CD4-positive, alpha-beta T cell (primary cell): ENCODE measurements around the gene C10orf71. TPM values are rescaled to one million over a fixed set of nuclear protein-coding genes. Genes with fewer than 3 reads are reported as not detected.

Experiments used
- ATAC-seq: fragments of 200-7000 bp; cut with Tn5 transposase; one replicate; pipeline ENCODE4 v1.10.0; 2022; ENCODE audit warnings: mild to moderate bottlenecking; ENCODE audit not compliant: poor library complexity
- CTCF ChIA-PET: fragments of 350-600 bp; sonication (Branson Sonifier 250); formaldehyde crosslinking; loops from one replicate; lab custom pipeline; 2021; ENCODE audit warnings: antibody characterized with exemption, inconsistent platforms; lab: Charles Lee
- POLR2A ChIA-PET: fragments of 350-600 bp; sonication (Branson Sonifier 250); formaldehyde crosslinking; loops from one replicate; lab custom pipeline; 2021; ENCODE audit warnings: antibody characterized with exemption, inconsistent platforms; lab: Charles Lee
- DNase-seq, 14 experiments: peaks; one replicate each; pipeline ENCODE4 v3.0.0-alpha.2; 2013 to 2020; ENCODE audit warnings: mixed read lengths in 2 of 14
- H3K27ac ChIP-seq, 2 donors: one replicate each; pipeline versions ENCODE4 v1.5.1 to v1.7.0; 2013; ENCODE audit warnings: low read length in 2 of 2, low read depth in 1 of 2, mild to moderate bottlenecking in 1 of 2
- H3K27me3 ChIP-seq, 2 experiments: 1 replicate in 1 of 2; 2 replicates in 1 of 2; pipeline versions ENCODE4 v1.6.1 to v1.7.0; 2013; ENCODE audit warnings: low read length in 2 of 2, control low read depth in 1 of 2, mild to moderate bottlenecking in 1 of 2, moderate library complexity in 1 of 2; ENCODE audit not compliant: insufficient read depth in 2 of 2, control insufficient read depth in 1 of 2
- H3K36me3 ChIP-seq: one replicate; pipeline ENCODE4 v1.6.1; 2013; ENCODE audit warnings: low read length, control low read depth; ENCODE audit not compliant: insufficient read depth
- H3K4me1 ChIP-seq: one replicate; pipeline ENCODE4 v1.6.1; 2013; ENCODE audit warnings: low read length, control low read depth; ENCODE audit not compliant: insufficient read depth
- H3K4me3 ChIP-seq: one replicate; pipeline ENCODE4 v1.5.1; 2013; ENCODE audit warnings: mild to moderate bottlenecking, low read length, moderate library complexity
- H3K9me3 ChIP-seq, 2 experiments: 1 replicate in 1 of 2; 2 replicates in 1 of 2; pipeline versions ENCODE4 v1.6.1 to v1.7.0; 2013; ENCODE audit warnings: low read length in 2 of 2, mild to moderate bottlenecking in 2 of 2, control low read depth in 1 of 2, moderate library complexity in 1 of 2; ENCODE audit not compliant: control insufficient read depth in 1 of 2, insufficient read depth in 1 of 2
- H3K27ac Mint-ChIP-seq: one replicate; pipeline ENCODE4 v1.8.0; 2020; ENCODE audit warnings: mixed read lengths
- H3K27me3 Mint-ChIP-seq: one replicate; pipeline ENCODE4 v1.8.0; 2021; ENCODE audit warnings: mixed read lengths
- H3K36me3 Mint-ChIP-seq: one replicate; pipeline ENCODE4 v1.8.0; 2021; ENCODE audit warnings: low read depth, mixed read lengths
- H3K4me1 Mint-ChIP-seq: one replicate; pipeline ENCODE4 v1.8.0; 2021; ENCODE audit warnings: low read depth, mixed read lengths
- H3K4me3 Mint-ChIP-seq: one replicate; pipeline ENCODE4 v1.8.0; 2020; ENCODE audit warnings: mild to moderate bottlenecking, mixed read lengths
- H3K9me3 Mint-ChIP-seq: one replicate; pipeline ENCODE4 v1.8.0; 2020; ENCODE audit warnings: mixed read lengths
- intact Hi-C, 2 experiments: fragments of 100-400 bp; cut with DNase I in 1 of 2; cut with micrococcal nuclease in 1 of 2; formaldehyde crosslinking; loops; one replicate each; pipeline versions ENCODE4 v1.15.1 to v1.9.0; 2023 to 2025; cut with DNase I, micrococcal nuclease
- total RNA-seq, 174 experiments: library from RNA in 2 of 174; stranded (reverse) in 2 of 174; gene quantifications; one replicate each; pipeline ENCODE4 v1.2.3 and lab custom pipeline; 2021 to 2026
- TF ChIP-seq, protein P1 (sequence below): fragments of 200-600 bp; IDR thresholded peaks from one replicate; pipeline ENCODE4 v1.8.0; 2022; ENCODE audit warnings: antibody characterized with exemption, mild to moderate bottlenecking

Gene C10orf71
- total RNA-seq, 2 experiments from 2014 or later: not detected

GRCh38 chr10:49313501-49314070 is 14.6 kb downstream of the C10orf71 start:
- CTCF ChIA-PET: no interaction called here
- H3K27me3 Mint-ChIP-seq: no peaks in the 10 kb centered on the region
- H3K4me1 ChIP-seq: peaks cover 13% of the 10 kb centered on the region

DNA sequence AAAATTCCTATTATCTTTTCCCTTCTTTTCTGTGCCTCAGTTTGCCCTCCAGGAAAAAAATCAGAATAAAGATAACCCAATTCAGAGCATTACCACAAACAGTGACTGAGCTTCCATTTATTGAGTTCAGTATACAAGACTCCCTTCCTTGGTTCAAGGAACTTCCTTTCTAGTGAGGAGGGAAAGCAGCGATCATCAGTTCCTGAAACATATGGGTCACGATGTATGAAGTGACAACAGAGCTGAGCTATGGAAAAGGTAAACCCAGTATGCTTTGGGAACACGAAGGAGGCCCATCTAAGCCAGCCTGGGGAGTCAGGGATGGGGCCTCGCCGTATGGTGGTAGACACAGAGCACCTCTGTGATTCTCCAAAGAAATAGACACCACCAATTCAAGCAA is 15.8 kb downstream of the C10orf71 start:
- CTCF ChIA-PET: no interaction called here
- no peaks in the 10 kb centered on the region for H3K27me3 Mint-ChIP-seq

More at GRCh38 chr10:49313501-49314070, 14.6 kb downstream of the C10orf71 start:
- H3K4me1 Mint-ChIP-seq: peaks cover 9% of the 10 kb centered on the region
- Histone ChIP-seq H3K27me3 (no peaks in the 10 kb centered on the region), H3K36me3 (no peaks in the 10 kb centered on the region), H3K4me3 (no peak overlapping the region), H3K9me3 (peaks cover 0 to 4% of the 10 kb centered on the region in 2 experiments), H3K27ac (no peak overlapping the region)
- no peaks in the 10 kb centered on the region for H3K9me3 Mint-ChIP-seq
- DNase-seq: no peak
- intact Hi-C loops: no loop called here
- no peak overlapping the region for H3K4me3 Mint-ChIP-seq
- ATAC-seq: no peak
- TF ChIP-seq, protein P1, sequence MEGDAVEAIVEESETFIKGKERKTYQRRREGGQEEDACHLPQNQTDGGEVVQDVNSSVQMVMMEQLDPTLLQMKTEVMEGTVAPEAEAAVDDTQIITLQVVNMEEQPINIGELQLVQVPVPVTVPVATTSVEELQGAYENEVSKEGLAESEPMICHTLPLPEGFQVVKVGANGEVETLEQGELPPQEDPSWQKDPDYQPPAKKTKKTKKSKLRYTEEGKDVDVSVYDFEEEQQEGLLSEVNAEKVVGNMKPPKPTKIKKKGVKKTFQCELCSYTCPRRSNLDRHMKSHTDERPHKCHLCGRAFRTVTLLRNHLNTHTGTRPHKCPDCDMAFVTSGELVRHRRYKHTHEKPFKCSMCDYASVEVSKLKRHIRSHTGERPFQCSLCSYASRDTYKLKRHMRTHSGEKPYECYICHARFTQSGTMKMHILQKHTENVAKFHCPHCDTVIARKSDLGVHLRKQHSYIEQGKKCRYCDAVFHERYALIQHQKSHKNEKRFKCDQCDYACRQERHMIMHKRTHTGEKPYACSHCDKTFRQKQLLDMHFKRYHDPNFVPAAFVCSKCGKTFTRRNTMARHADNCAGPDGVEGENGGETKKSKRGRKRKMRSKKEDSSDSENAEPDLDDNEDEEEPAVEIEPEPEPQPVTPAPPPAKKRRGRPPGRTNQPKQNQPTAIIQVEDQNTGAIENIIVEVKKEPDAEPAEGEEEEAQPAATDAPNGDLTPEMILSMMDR: no peak
- no peaks in the 10 kb centered on the region for H3K36me3 Mint-ChIP-seq
- POLR2A ChIA-PET: no interaction called here
- H3K27ac Mint-ChIP-seq: no peak overlapping the region

GRCh38 chr10:49318028-49318427 is 19.1 kb downstream of the C10orf71 start:
- ATAC-seq (no peak), DNase-seq (no peak)
- H3K9me3 ChIP-seq: no peaks in the 10 kb centered on the region
- Mint-ChIP-seq H3K4me3 (no peak overlapping the region), H3K9me3 (no peaks in the 10 kb centered on the region), H3K27me3 (no peaks in the 10 kb centered on the region), H3K27ac (no peak overlapping the region), H3K4me1 (no peaks in the 10 kb centered on the region), H3K36me3 (no peaks in the 10 kb centered on the region)
- H3K4me3 ChIP-seq: no peak overlapping the region
- H3K27ac ChIP-seq: no peak overlapping the region
- no peaks in the 10 kb centered on the region for H3K27me3 ChIP-seq
- ChIA-PET CTCF (no interaction called here), POLR2A (no interaction called here)
- TF ChIP-seq, protein P1: no peak
- no peaks in the 10 kb centered on the region for H3K4me1 ChIP-seq
- intact Hi-C loops: no loop called here
- no peaks in the 10 kb centered on the region for H3K36me3 ChIP-seq

More for the DNA sequence above, 15.8 kb downstream of the C10orf71 start:
- Mint-ChIP-seq H3K4me1 (peaks cover 3% of the 10 kb centered on the region), H3K27ac (no peak overlapping the region), H3K9me3 (no peaks in the 10 kb centered on the region), H3K36me3 (no peaks in the 10 kb centered on the region), H3K4me3 (no peak overlapping the region)
- Histone ChIP-seq H3K4me1 (peaks cover 5% of the 10 kb centered on the region), H3K27me3 (no peaks in the 10 kb centered on the region), H3K9me3 (no peaks in the 10 kb centered on the region), H3K27ac (no peak overlapping the region), H3K36me3 (no peaks in the 10 kb centered on the region), H3K4me3 (no peak overlapping the region)
- ATAC-seq: no peak
- POLR2A ChIA-PET: no interaction called here
- intact Hi-C loops: no loop called here
- DNase-seq: no peak
- TF ChIP-seq, protein P1: no peak
